LoVo (cell line): ENCODE results near the gene PPP5C.

Source experiments
- DNase-seq: peaks from one replicate; pipeline ENCODE4 v3.0.0-alpha.2; 2016; ENCODE audit warnings: low spot score

The PPP5C gene

DNA sequence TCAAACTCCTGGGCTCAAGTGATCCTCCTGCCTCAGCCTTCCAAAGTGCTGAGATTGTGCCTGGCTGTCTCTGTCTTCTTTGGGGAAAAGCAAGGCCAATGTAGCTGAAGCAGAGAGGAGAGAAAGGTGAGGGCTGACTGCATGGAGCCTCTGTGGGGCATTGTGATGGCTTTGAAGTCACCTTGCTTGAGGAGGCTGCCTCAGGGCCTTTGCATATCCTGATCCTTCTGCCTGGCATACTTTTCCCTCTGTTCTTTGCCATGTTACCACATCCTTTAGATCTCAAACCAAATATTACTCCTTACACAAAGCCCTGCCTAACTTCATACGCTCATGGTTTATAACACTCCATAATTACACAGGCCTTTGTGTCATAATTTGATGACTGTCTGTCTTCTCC, 9.4 kb upstream of the PPP5C start:
- no peak for DNase-seq

- DNase-seq, result no peak
Observed at GRCh38 chr19:46339446-46339845, 7.4 kb upstream of the PPP5C start.

DNA sequence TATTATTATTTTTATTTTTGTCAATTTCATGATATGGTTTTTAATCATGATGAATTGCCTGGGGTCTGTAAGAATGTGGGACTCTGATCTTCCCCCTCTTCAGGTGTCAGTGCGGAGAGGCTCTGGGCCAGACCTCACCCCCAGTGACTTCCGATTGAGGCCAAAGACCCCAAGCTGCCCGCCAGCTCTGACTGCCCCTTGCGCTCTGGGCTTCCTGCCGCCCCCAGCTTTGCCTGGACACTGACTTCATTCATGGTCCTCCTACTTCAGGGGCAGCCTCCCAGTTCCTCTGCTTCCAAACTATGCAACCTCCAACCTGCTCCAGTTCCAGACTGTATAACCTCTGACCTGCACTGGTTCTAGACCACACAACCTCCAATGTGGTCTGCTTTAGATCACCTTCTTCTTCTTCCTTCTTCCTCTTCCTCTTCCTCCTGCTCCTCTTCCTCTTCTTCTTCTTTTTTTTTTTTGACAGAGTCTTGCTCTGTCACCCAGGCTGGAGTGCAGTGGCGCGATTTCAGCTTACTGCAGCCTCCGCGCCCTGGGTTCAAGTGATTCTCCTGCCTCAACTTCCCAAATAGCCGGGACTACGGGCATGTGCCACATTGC, 6.7 kb upstream of the PPP5C start:
- DNase-seq, result no peak

DNA sequence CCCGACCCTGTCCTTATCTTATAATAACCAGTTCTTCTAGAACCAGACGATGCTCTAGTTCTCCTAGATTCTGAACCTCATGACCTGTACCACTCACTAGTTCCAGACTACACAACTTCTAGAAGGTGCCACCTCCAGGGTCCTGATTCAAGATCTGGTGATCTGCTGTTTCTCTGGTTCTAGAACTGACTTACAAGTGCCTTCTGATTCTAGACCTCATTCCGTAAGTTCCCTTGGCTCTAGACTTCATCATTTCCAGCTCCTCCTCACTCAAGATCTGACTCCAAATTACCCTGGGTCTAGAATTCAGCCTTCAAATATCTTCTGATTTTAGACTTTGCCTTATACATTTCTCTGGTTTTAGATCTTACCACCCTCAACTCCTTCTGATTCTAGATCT, 5.0 kb upstream of the PPP5C start:
- no peak for DNase-seq

- no peak for DNase-seq
Observed at GRCh38 chr19:46344363-46344762, 2.5 kb upstream of the PPP5C start.

GRCh38 chr19:46345157-46345556, 1.7 kb upstream of the PPP5C start:
- no peak for DNase-seq

DNA sequence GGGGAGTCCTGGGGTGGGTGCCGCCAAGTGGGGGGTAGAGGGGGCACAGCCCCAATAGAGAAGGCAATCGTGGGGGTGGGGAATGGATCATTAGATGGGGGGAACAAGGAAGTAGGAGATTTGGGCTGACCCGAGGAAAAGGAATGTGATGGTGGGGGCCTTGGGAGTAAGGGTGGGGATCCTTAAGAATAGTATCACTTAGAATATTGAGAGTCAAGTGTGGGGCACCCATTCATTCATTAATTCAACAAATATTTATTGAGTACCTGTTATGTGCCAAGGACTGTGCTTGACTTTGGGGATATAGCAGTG, 641 bp downstream of the PPP5C start:
- DNase-seq, result no peak

- no peak for DNase-seq
Observed at GRCh38 chr19:46347985-46348384, 1.1 kb downstream of the PPP5C start.

DNA sequence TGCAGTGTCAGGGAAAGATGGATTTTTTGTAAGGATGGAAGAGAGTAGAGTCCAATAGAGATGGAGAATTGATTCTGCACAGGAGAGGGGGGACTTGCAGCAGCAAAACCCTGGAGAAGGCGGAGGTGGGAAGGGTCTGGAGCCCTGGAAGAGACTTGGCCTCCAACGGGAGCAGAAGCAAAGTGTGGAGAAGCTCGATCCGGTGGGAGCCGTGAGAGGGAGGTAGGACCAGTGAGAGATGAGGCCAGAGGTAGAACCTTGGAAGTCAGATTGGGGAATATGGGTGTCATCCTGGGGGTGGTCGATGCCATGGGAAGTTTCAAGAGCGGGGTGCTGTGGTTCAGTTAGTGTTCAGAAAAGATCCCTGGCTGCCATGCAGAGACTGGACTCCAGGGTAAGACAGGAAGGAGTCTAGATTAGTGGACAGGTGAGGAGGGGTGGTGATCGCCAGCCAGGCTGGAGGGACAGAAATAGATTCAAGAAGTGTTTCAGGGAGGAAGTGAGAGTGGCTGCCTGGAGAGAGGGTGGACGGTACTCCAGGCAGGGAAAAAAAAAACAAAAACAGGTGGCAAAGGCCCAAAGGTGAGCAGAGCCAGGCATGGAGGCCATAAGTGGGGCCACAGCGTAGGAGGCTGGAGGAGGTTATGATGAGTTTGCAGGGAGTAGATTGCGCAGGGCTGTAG, 2.6 kb downstream of the PPP5C start:
- no peak for DNase-seq

DNA sequence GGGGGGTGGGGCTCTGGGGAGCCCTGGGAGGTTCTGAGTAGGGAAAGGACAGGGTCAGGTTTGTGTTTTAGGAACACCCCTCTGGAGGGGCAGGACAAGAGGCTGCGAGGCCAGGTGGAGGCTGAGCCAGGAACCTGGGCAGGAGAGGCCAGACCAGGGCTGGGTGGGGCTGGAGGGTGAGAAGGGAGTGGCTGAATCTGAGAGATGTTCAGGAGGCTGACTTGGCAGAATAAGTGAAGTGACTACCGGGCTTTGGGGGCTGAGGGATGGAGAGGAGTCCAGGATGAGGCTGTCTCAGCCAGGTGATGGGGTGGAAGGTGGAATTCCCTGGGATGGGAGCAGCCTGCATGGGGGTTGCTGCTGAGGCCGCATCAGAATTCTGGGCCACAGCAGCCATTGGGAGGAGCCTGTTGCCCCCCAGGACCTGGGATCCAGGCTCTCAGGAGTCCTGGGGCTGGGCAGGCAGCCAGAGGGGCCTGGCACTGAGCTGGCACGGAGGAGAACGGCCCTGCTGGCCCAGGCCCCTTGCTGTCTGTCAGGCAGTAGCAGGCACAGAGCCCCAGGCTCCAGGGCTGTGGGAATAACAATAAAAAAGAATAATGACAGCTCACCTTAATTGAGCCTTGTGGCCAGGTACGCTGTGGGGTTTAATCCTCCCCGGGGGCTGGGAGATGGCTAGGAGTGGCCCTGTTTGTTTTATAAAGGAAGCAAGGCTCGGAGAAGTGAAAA, 3.3 kb downstream of the PPP5C start:
- no peak for DNase-seq

DNA sequence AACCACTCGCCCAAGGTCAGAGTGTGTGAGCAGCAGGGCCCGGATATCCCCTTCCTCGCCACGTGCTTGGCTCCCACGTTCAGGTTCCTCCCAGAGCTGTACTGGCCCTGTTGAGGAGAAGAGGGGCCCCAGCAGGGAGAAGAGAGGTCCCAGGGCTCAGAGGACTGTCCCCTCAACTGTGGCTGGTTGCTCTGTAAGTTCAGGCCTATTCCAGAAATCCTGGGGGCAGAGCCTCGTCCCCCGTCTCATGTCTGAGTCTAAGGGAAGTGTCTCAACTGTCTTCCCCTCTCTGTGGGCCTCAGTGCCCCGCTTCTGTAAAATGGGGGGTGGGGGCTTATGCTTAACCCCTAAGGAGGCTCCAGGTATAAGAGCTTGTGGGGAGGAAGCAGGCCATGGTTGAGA, 3.9 kb downstream of the PPP5C start:
- DNase-seq, result no peak

- DNase-seq, result no peak
Observed at GRCh38 chr19:46351241-46352041, 4.6 kb downstream of the PPP5C start.

DNA sequence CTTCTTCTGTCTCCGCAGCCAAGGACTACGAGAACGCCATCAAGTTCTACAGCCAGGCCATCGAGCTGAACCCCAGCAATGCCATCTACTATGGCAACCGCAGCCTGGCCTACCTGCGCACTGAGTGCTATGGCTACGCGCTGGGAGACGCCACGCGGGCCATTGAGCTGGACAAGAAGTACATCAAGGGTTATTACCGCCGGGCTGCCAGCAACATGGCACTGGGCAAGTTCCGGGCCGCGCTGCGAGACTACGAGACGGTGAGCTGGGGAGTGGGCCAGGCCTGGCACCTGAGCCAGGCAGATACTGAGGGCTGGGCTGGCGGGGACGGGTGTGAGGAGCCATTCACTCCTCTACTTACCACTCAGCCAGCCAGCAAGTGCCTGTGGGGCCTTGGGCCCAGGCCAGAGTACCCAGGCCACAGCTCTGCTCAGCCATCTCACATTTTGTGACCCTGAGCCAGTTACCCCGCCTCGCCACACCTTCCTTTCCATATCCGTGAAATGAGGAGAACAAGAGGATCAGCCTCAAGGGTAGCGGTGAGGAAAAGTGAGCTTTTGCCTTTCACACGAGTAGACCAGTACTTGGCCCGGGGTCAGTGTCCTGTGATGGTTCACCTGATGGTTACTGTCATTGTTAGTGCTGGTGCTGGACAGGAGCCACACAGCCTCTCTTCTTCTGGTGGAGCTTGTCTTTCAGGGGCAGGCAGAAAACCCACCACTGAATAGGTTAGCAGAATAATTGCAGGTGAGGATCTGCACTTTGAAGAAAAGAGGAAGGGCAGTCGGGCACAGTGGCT, 7.0 kb downstream of the PPP5C start:
- DNase-seq, result no peak

DNA sequence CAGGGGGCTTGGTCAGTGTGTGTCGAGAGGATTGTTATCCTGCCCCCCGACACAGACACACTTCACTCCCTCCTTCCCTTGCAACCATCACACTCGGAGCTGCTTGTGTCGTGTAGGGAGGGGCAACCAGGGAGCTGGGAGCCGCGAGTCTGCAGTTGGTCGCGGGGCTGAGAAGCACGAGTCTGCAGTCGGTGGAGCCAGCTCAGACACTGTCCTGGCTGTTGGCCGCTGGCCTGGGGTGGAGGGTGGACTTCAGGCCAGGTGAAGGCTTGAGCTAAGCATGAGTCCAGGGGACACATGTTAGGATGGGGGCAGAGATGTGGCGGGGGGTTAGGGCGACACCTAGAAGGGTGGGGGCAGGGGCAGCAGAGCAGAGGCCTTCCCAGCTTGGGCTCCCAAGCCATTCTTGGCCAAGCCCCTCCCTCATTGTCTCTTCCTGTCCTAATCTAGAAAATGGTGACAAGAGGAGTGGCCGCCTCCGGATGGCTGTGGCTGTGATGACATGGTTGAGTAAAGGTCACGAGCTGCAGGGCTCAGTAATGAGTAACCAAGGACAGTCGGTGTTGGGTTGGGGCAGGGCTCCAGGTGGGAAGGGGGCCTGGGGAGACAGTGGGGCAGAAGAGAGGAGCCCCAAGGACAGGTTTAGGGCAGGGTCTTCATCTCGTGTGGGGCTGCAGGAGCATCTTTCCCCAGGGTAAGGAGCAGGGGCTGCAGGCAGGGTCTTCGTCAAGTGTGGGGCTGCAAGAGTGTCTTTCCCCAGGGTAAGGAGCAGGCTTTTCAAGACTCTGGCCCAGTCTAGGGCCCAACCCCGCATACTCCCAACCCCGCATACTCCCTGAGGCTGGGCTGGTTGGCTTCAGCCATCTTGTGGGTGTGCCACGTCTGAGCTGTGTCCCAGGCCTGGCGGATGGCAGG, 8.6 kb downstream of the PPP5C start:
- no peak for DNase-seq

- DNase-seq, result no peak
Observed at GRCh38 chr19:46356149-46357055, 9.5 kb downstream of the PPP5C start.

DNA sequence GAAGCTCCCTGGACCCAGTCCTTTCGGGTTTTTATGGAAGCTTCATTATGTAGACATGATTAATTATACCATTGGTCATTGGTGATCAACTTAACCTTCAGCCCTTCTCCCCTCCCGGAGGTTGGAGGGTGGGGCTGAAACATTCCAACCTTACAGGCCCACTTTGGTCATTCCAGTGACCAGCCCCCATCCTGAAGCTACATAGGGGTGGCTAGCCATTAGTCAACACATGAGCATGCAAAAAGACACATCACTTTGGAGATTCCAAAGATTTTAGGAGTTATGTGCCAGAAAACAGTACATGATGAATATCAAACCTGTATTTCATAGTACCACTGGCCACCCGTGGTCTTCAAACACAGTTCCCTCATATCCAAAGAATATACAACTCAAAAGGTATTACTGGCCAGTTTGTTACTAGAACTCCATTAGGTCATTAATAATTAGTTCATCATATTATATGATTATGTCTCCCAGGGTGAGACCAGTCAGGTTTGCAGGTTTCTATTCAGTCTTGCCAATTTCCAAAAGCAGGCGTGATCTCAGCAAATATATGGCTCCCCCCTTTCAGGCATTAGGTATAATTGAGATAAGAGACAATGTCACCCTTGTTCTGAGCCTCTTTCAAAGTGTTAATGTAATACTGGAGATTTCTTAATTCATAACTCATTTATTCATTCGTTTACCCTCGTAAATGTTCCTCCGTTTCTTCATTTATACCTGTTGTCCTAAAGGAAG, 11.1 kb downstream of the PPP5C start:
- no peak for DNase-seq

DNA sequence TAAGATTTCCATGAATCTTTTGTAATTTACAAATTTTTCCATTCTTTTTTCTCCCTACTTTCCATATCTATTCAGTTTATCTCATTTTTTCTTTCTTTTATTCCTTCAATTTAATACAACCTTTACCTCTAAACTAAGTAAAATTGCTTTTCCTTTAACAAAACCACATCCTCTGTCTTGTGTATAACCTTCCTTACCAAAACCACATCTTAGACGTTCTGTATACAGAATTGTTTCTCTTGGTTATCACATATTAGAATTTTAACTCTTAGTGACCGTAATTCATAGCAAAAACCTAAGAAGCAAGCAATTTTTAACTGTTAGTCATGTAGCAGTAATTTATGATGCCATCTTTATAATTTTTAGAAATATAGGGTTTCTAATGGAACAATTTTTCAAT, 15.0 kb downstream of the PPP5C start:
- no peak for DNase-seq

DNA sequence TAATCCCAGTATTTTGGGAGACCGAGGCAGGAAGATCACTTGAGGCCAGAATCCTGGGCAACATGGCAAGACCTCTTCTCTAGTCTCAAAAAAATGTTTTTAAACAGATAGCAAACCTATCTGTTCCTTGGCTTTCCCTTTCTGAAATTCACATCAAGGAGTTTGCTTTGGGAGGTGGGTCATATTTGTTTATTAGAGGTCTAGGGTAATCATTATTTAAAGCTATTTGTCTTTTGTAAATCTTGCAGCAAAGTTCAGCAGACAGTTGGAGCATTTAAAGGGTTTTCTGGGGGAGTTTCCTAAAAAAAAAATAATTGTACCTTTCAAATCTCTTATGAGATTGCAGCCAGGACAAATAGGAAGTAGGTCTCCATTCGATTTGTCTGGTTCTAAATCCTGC, 17.5 kb downstream of the PPP5C start:
- no peak for DNase-seq

DNA sequence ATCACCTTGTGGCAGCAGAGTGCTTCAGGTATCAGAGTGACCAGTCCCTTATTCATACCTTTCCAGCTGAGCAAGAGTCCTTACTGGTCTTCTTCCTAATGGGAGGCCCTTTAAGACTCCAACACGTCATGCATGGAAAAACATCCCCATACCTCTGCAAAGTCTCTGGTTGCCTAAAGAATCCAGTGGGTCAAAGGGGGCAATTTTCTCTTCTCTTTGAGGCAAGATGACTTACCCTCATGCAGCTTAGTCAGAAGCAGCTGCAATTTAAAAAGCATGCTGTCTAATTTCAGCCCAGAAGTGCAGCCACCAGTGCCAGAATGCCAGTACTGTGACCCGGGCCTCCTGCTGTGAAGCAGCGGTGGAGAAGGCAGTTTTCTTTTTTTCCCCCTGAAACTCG, 18.7 kb downstream of the PPP5C start:
- no peak for DNase-seq
